ENCODE measurements around the gene SH2B2.
A peak's percentile ranks its signal among the peaks of the same experiment; 100 is the strongest.
"Not testable (repeated sequence)": the region's sequence is repeated elsewhere in the genome, so short reads cannot be mapped to it uniquely, and the experiment has no call there.

The SH2B2 gene

GRCh38 chr7:102287111-102287980, 678 bp downstream of the SH2B2 start:
- peak; percentile 37 for DNase-seq

GRCh38 chr7:102287981-102288278, 1.3 kb downstream of the SH2B2 start:
- no peak for DNase-seq

GRCh38 chr7:102288285-102288930, 1.7 kb downstream of the SH2B2 start:
- no peak for DNase-seq

GRCh38 chr7:102289057-102289456, 2.4 kb downstream of the SH2B2 start:
- no peak for DNase-seq

GRCh38 chr7:102291056-102291915, 4.6 kb downstream of the SH2B2 start:
- DNase-seq: no peak

GRCh38 chr7:102291916-102292267, 5.2 kb downstream of the SH2B2 start:
- no peak for DNase-seq

GRCh38 chr7:102292813-102293798, 6.4 kb downstream of the SH2B2 start:
- no peak for DNase-seq

GRCh38 chr7:102294589-102294988, 7.9 kb downstream of the SH2B2 start:
- DNase-seq: no peak

- no peak for DNase-seq
These were observed 8.9 kb downstream of the SH2B2 start for GRCh38 chr7:102295346-102296178.

GRCh38 chr7:102296179-102296438, 9.4 kb downstream of the SH2B2 start:
- no peak for DNase-seq

GRCh38 chr7:102296514-102296913, 9.8 kb downstream of the SH2B2 start:
- DNase-seq: no peak

GRCh38 chr7:102297487-102298218, 11.0 kb downstream of the SH2B2 start:
- no peak for DNase-seq

GRCh38 chr7:102300643-102301221, 14.1 kb downstream of the SH2B2 start:
- DNase-seq: no peak

GRCh38 chr7:102301367-102301766, 14.7 kb downstream of the SH2B2 start:
- not testable (repeated sequence) for DNase-seq

GRCh38 chr7:102302025-102302424, 15.4 kb downstream of the SH2B2 start:
- no peak for DNase-seq

- no peak for DNase-seq
These were observed 17.2 kb downstream of the SH2B2 start for GRCh38 chr7:102303669-102304422.

GRCh38 chr7:102304668-102305067, 18.0 kb downstream of the SH2B2 start:
- no peak for DNase-seq

GRCh38 chr7:102305414-102306268, 19.0 kb downstream of the SH2B2 start:
- no peak for DNase-seq

All from EL (cell line).